GM15510 (cell line): ENCODE results near the gene CDH5.

Experiments
- POLR2A ChIP-seq: IDR thresholded peaks from 3 replicates; pipeline ENCODE4 v1.6.1; 2011; ENCODE audit warnings: borderline replicate concordance; ENCODE audit not compliant: insufficient read length; ENCODE audit errors: extremely low read depth

The CDH5 gene

GRCh38 chr16:66364117-66364958, 2.2 kb upstream of the CDH5 start:
- TF ChIP-seq POLR2A: no peak

- no peak for TF ChIP-seq POLR2A
Measured at GRCh38 chr16:66364959-66365306, 1.6 kb upstream of the CDH5 start.

- TF ChIP-seq POLR2A: no peak
Measured at GRCh38 chr16:66365651-66366050, 840 bp upstream of the CDH5 start.

- TF ChIP-seq POLR2A: no peak
Measured at GRCh38 chr16:66367968-66368891, 1.7 kb downstream of the CDH5 start.

GRCh38 chr16:66369055-66369592, 2.6 kb downstream of the CDH5 start:
- no peak for TF ChIP-seq POLR2A

GRCh38 chr16:66370786-66371684, 4.5 kb downstream of the CDH5 start:
- TF ChIP-seq POLR2A: no peak

GRCh38 chr16:66372078-66372897, 5.8 kb downstream of the CDH5 start:
- no peak for TF ChIP-seq POLR2A

- no peak for TF ChIP-seq POLR2A
Measured at GRCh38 chr16:66372898-66373155, 6.3 kb downstream of the CDH5 start.

GRCh38 chr16:66373667-66374066, 7.2 kb downstream of the CDH5 start:
- no peak for TF ChIP-seq POLR2A

- TF ChIP-seq POLR2A: no peak
Measured at GRCh38 chr16:66374176-66374575, 7.7 kb downstream of the CDH5 start.

- no peak for TF ChIP-seq POLR2A
Measured at GRCh38 chr16:66375451-66375850, 9.0 kb downstream of the CDH5 start.

- no peak for TF ChIP-seq POLR2A
Measured at GRCh38 chr16:66376114-66376513, 9.6 kb downstream of the CDH5 start.

- TF ChIP-seq POLR2A: no peak
Measured at GRCh38 chr16:66376577-66377305, 10.2 kb downstream of the CDH5 start.
